Skin epidermis (tissue), 12 donors: ENCODE measurements around the gene PRDM5.
"Not testable (repeated sequence)": the region's sequence is repeated elsewhere in the genome, so short reads cannot be mapped to it uniquely, and the experiment has no call there.

Experiments
- H3K27ac ChIP-seq, 21 experiments: fragments of 200-600 bp; sonication (generic) in 11 of 21; one replicate each; pipeline ENCODE4 v1.5.0; 2020; ENCODE audit warnings: mild to moderate bottlenecking in 3 of 21, inconsistent platforms in 2 of 21, moderate library complexity in 2 of 21
- H3K4me3 ChIP-seq, 7 experiments: fragments of 200-600 bp; sonication (generic) in 2 of 7; one replicate each; pipeline ENCODE4 v1.5.0; 2020; ENCODE audit warnings: inconsistent platforms in 2 of 7, mild to moderate bottlenecking in 2 of 7, moderate library complexity in 1 of 7

Gene PRDM5

DNA sequence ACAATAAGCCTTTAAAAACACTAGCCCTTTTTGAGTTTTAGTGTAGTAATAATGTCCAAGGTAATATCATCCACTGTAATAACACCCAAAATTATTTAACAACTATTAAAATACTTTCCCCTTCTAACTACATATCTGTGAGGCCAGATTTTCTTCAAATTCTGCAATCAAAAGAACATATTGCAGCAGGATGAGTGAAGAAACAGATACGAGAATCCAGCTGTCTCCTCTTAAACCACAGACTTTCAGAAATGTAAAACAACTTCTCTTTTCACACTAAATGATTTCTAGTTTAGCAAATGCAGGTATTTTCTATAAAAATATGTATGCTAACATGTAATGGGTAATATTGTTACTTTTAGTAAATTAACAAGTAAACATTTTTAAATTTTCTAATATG, 148.9 kb downstream of the PRDM5 start:
- H3K4me3 ChIP-seq, result no peak overlapping the region

DNA sequence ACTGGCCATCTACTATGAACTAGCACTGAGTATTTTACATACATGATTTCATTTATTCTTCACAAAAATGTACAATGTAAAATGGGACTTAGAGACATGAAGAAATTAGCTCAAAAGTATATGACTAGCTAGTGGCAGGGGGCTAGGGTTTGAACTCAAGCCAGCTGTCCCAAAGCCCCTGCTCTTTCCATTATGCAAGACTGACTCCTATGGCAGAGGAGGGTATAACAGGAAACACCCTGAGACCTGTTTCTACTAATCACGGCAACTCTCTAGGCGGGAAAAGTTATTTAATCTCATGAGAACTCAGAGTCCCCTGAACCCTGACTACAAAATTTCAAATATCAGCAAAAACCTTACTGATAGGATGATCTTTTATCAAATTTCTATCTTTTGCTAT, 150.6 kb downstream of the PRDM5 start:
- Histone ChIP-seq H3K4me3 (no peak overlapping the region), H3K27ac (no peak overlapping the region)

More for the DNA sequence above, 148.9 kb downstream of the PRDM5 start:
- H3K27ac ChIP-seq, result no peak overlapping the region

DNA sequence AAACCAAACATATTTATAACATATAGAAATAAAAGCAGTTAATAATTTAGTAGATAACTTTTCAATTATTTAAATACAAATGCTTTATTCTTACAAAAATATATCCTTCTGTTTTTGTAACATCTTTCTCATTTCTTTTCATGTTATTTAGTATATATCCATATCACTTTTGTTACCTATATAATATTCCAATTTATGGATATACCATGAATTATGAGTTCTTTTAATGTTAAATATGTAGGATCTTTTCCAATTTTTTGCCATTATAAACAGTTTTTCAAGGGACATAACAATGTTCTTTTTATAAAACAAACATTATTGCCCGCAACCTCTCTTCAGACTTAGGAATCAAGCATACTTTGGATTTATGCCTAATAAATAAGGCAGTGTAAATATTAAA, 151.6 kb downstream of the PRDM5 start:
- no peak overlapping the region for H3K4me3 ChIP-seq
- H3K27ac ChIP-seq, result no peak overlapping the region

- no peak overlapping the region for H3K27ac ChIP-seq
- H3K4me3 ChIP-seq, result no peak overlapping the region
These were observed 153.3 kb downstream of the PRDM5 start for GRCh38 chr4:120769227-120769626.

- H3K27ac ChIP-seq, result no peak overlapping the region
- no peak overlapping the region for H3K4me3 ChIP-seq
These were observed 157.3 kb downstream of the PRDM5 start for GRCh38 chr4:120765260-120765680.

GRCh38 chr4:120763650-120764049, 158.9 kb downstream of the PRDM5 start:
- no peak overlapping the region for H3K4me3 ChIP-seq
- no peak overlapping the region for H3K27ac ChIP-seq

GRCh38 chr4:120761070-120761469, 161.5 kb downstream of the PRDM5 start:
- Histone ChIP-seq H3K4me3 (no peak overlapping the region), H3K27ac (no peak overlapping the region)

DNA sequence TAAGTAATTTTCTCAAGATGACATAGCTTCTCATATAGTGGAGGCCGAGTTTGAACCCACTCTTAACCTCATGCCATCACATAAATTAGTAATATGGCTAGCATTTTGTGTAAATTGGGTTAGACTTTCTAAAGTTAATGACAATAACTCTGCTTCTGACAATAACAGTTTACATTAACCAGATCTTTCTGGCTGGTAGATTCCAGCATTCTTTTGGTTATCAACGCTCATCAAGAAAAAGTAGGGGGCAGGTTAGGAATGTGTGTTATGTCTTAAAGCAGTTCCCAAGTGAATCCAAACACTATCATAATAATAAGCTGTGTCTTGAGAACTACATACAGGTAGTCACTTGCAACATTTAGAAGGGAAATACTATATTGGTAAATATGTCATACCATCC, 162.5 kb downstream of the PRDM5 start:
- H3K27ac ChIP-seq, result no peak overlapping the region
- H3K4me3 ChIP-seq, result no peak overlapping the region

- H3K27ac ChIP-seq, result no peak overlapping the region
- no peak overlapping the region for H3K4me3 ChIP-seq
These were observed 166.7 kb downstream of the PRDM5 start for GRCh38 chr4:120755864-120756263.

DNA sequence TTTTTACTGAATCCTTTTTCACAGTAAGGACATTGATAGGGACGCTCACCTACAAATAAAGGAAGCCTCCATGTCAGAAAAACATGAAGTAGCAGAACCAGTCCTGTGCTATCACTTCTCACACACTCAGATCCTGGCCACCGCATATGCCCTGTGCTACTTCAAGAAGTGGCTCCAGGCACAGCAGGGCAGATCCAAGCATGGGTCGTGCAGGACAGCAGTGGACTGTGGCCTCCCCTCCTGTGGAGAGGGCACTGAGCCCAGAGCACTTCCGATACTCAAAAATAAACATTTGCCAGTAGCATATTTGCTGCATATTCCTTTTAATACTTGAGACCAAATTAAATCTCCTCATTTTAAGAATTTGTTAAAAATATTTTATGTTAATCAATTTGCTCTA, 167.9 kb downstream of the PRDM5 start:
- no peak overlapping the region for H3K27ac ChIP-seq
- no peak overlapping the region for H3K4me3 ChIP-seq

DNA sequence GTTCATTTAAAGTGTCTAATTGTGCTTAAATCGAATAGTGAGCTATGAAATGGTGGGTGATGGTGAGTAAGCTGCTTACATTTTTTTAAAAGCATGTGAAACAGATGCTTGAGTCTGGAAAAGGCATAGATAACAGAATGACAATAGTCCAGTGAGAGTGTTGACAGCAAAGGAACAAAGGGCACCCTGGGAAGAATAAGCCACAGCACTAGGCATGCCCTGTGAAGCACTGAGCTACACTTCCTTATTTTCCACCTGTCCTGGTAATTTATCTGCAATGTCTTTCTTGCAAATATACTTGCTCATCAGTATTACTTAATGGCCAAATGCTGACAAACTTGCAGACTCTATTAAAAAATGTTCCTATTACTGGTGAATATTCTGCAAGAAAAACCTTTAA, 168.7 kb downstream of the PRDM5 start:
- Histone ChIP-seq H3K4me3 (no peak overlapping the region), H3K27ac (no peak overlapping the region)

DNA sequence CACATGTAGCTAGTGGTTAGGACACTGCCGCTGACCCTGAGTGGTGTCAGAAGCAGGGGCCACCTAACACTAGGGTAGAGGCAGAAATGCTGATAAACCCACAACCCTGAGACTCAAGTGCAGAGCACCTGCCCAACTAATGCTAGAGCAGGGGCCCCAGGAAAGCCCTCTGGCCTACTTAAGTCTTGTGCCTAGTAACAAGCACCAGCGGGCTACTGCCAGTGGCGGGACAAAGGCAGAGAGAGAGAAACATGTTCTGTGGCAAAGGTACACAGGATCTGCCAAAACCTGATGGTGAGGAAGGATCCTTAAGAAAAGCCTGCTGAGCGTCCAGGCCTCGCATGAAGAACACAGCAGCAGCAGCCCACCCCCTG, 172.4 kb downstream of the PRDM5 start:
- Histone ChIP-seq H3K4me3 (no peak overlapping the region), H3K27ac (no peak overlapping the region)

GRCh38 chr4:120749445-120750151, 172.9 kb downstream of the PRDM5 start:
- Histone ChIP-seq H3K4me3 (no peak overlapping the region), H3K27ac (no peak overlapping the region)

DNA sequence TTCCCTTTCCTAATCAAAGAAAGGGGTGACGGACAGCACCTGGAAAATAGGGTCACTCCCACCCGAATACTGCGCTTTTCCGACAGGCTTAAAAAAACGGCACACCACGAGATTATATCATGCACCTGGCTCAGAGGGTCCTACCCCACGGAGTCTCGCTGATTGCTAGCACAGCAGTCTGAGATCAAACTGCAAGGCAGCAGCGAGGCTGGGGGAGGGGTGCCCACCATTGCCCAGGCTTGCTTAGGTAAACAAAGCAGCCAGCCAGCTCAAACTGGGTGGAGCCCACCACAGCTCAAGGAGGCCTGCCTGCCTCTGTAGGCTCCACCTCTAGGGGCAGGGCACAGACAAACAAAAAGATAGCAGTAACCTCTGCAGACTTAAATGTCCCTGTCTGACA, 180.9 kb downstream of the PRDM5 start:
- H3K27ac ChIP-seq, result not testable (repeated sequence)
- H3K4me3 ChIP-seq, result peak overlapping the region in 1 of 7 experiments; percentile 18

- no peak overlapping the region for H3K4me3 ChIP-seq
- no peak overlapping the region for H3K27ac ChIP-seq
These were observed 186.2 kb downstream of the PRDM5 start for GRCh38 chr4:120736312-120736711.

DNA sequence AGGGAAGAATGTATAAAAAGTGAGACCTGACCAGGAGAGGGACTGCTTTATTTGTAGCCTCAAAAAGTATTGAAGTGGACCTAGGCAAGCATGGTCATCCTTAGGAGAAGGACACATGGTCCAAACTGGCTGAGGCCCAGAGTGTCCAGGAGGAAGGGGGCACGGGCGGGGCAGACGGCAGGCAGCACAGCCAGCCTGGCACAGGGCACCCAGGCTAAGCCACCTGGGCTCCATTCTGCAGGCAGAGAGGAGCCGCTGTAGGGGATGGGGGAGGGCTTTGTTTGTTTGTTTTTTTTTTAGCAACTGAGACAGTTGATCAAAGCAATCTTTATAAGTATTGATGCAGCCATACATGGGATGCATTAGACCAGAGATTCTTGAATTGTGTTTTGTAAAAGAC, 188.6 kb downstream of the PRDM5 start:
- Histone ChIP-seq H3K4me3 (no peak overlapping the region), H3K27ac (no peak overlapping the region)

GRCh38 chr4:120733054-120733453, 189.5 kb downstream of the PRDM5 start:
- no peak overlapping the region for H3K27ac ChIP-seq
- H3K4me3 ChIP-seq, result no peak overlapping the region

GRCh38 chr4:120731561-120731960, 191.0 kb downstream of the PRDM5 start:
- no peak overlapping the region for H3K27ac ChIP-seq

GRCh38 chr4:120730777-120731320, 191.7 kb downstream of the PRDM5 start:
- Histone ChIP-seq H3K4me3 (no peak overlapping the region), H3K27ac (no peak overlapping the region)

More at GRCh38 chr4:120731561-120731960, 191.0 kb downstream of the PRDM5 start:
- no peak overlapping the region for H3K4me3 ChIP-seq

DNA sequence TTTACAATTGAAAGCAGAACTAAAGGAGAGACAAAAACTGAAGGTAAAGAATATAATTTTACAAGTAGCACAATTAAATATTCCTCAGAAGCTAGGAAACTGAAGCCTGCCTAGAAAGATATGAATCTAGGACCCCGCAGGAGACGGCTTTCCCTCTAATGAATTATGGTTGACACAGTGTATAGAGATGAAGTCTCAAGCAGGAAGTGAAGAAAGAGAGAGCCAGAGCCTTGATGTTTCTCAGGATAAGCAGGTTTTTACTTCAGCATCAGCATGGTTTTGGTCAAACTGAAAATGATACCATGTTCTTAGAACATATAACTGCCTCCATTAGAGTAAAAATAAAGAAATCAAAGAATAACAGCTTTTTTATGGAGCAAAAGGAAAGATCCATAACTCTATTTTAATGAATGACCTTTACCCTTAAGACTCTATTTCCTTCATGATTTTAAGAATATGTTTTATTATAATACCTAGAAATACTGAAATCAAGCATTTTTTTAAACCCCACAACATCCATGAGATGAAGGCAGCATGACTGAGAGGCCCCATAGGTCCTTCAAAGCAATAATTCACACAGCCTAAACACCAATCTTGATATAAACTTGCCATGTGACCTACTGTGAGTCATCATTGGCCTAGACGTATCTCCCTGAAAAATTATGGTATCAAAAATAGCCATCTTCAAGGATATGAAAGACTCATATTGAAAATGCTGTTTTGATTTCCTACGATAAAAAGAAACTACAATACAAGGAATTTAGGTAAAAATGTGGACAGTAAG, 193.4 kb downstream of the PRDM5 start:
- H3K4me3 ChIP-seq, result no peak overlapping the region

More for the DNA sequence above, 193.4 kb downstream of the PRDM5 start:
- no peak overlapping the region for H3K27ac ChIP-seq
